Stimulated activated CD8-positive, alpha-beta memory T cell treated with anti-CD3 and anti-CD28 coated beads, Interleukin-7, amount 100 ng/mL, for 24 hours (primary cell): ENCODE measurements around the gene ZNF628.

ENCODE experiments used
- DNase-seq: peaks from one replicate; pipeline ENCODE4 v3.0.0-alpha.2; 2020; ENCODE audit warnings: low read depth

ZNF628 gene

DNA sequence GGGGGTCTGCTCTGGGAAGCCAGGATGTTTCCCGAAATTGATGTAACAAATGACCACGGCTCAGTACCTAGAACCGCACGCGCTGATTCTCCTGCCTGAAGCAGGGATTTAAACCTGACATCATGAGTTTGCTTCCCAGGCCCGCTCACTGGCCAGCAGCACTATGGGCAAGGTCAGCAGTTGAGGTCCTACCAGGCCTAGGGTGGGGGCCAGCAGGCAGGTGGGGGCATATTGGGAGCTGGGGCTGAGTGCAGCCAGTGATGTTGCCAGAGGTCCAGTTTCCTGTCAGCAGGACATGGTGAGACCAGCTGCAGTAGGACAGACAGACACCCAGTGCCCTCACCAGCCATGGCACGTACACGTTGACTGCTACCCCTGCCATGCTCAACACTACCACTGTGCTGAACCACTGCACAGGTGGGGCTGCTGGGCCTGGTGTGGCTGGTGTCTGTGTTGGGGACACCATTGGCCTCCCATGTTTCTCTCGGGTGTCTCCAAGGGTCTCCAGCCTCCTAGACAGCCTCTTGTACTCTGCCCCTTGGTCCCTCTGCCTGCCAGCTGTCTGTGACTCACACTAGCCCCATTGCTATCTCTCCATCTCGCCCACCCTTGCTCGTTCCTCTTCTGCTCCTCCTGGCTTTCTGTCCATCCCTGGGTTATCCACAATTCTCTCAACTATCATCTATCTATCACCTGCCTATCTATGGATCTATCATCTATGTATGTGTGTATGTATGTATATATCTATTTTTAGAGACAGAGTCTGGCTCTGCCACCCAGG is 10.8 kb upstream of the ZNF628 start:
- DNase-seq = no peak

GRCh38 chr19:55466241-55466614 is 10.2 kb upstream of the ZNF628 start:
- DNase-seq = no peak

DNA sequence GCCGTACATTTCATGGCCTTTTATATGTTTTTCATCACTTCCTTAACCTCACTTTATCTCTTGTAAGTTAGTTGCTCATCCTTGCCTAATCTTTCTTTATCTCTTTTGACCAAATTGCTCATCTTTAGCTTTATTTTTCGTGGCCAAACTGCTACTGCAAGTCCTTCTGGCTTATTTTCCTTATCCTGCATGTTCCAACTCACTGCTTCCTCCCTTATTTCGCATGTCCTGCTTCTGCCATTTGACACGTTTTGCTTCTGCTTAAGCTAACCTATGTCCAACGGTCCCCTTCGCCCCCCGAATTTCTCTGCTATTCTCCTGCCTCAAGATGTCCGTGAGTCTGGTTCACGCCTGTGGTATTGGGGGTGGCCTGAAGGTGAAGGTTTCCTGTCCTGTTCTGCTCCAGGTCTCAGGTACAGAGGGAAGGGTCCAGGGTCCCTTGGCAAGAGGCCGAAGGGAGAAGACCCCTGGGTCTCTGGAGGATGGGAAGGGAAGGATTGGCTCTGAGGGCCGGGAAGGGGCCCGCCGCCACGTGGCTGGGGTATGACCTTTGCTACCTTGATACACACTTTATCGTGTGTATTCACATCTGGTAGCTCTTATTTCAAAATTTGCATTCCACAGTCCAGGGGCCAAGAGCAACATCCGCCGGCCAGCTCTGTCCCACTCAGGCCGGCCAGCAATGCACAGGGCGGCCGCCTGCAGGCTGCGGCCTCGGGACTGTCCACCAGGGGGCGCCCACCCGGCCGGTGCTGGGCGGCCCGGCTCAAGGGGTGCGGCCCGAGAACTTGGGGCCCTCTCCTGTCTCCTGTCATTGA is 9.0 kb upstream of the ZNF628 start:
- DNase-seq = peak; percentile 44

DNA sequence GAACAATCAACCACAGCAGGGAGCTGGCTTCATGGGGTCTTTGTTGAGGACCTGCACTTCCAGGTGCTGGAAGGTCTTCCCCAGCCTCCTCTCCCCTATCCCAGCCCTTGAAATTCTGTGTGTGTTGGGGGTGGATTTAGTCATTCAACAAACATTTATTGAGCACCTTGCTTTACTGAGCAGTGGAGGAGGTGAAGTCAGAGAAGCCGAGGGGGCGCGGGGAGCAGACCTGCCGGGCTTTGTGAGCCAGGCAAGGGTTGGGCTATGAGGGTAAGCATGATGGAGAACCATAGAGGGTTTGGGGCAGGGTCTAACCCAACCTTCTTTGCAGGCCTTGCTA is 8.4 kb upstream of the ZNF628 start:
- no peak for DNase-seq

- DNase-seq = no peak
These were observed 5.2 kb upstream of the ZNF628 start for GRCh38 chr19:55471266-55471665.

DNA sequence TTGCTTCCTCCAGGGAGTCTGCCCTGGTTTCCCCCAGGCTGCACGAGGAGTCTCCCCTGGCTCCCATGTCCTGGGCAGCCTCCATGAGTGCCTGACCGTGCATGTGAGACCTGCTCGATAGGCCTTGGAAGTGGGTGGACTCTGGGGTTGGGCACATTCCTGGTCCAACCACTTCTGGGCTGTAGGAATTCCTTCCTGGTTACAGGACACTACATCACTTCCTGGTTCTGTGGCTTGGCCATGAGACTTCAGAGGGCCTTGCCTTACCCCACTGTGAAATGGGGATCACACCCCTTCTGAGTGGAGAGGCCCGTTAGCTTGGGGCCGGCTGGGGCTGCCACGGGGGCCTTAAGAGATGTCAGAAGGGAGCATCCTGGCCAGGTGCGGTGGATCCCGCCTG is 4.0 kb upstream of the ZNF628 start:
- DNase-seq = no peak

DNA sequence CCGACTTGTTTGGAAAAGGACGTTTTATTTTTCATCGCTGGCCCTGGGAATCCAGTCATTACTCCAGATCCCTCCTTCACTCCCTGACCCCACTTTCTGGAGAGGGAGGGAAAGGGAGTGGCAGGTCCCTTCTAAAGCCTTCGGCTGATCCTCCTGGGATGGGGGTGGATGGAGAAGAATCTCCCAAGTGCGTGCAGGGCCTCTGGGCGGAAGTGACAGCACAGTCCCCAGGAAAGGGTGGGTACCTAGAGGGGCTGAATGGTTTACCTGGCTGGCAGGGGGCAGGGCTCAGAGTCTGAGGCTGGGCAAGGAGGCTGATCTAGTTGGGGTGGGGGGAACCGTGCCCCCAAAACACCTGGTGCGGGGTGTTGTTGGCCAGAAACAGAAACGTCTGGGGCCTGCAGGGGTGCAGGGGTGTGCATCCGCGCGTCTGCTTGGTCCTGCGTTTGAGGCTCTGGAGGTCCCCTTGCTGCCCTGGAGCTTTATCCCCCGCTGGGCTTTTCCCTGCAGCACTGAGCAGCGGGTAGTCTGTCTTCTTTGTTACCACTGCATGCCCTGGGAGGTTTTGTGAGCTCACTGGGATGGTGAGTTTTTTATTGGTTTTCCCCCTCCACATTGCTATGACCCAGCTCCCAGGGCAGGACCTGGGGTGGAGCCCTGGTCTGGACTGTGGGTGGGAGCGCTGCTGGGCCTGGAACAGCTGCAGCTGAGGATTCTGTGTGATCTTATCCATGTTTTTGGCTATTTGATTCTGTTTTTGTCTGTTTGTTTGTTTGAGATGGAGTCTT is 3.0 kb upstream of the ZNF628 start:
- no peak for DNase-seq

GRCh38 chr19:55474269-55475265 is 1.9 kb upstream of the ZNF628 start:
- DNase-seq = no peak

GRCh38 chr19:55477905-55478304 is 1.5 kb downstream of the ZNF628 start:
- DNase-seq = no peak

GRCh38 chr19:55478364-55478763 is 1.9 kb downstream of the ZNF628 start:
- DNase-seq = no peak

DNA sequence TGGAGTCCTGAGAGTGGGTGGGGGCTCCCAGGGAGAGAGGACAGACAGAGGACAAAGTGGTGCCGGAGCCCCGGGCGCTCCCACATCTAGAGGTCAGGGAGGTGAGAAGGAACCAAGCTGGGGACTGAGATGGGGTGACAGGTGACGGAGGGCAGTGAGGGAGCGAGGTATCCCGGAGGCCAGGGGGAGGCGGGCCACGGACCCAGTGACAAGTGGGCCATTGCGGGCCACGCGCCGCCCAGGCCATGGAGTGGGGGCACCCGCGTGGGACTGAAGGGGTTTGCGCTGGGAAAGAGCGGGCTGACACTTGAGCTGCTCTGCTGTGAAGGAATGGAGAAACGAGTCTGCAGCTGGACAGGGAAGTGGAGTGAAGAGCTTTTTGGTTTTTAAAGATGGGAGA is 2.6 kb downstream of the ZNF628 start:
- no peak for DNase-seq

- DNase-seq = no peak
These were observed 3.2 kb downstream of the ZNF628 start for GRCh38 chr19:55479451-55480230.

- DNase-seq = no peak
These were observed 4.9 kb downstream of the ZNF628 start for GRCh38 chr19:55481148-55481793.

DNA sequence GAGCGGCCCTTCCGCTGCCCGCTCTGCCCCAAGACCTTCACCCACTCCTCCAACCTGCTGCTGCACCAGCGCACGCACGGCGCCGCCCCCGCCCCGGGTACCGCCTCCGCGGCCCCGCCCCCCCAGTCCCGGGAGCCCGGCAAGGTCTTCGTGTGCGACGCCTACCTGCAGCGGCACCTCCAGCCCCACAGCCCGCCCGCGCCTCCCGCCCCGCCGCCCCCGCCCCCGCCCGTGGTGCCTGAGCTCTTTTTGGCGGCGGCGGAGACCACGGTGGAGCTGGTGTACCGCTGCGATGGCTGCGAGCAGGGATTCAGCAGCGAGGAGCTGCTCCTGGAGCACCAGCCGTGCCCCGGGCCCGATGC is 5.4 kb downstream of the ZNF628 start:
- DNase-seq = no peak

DNA sequence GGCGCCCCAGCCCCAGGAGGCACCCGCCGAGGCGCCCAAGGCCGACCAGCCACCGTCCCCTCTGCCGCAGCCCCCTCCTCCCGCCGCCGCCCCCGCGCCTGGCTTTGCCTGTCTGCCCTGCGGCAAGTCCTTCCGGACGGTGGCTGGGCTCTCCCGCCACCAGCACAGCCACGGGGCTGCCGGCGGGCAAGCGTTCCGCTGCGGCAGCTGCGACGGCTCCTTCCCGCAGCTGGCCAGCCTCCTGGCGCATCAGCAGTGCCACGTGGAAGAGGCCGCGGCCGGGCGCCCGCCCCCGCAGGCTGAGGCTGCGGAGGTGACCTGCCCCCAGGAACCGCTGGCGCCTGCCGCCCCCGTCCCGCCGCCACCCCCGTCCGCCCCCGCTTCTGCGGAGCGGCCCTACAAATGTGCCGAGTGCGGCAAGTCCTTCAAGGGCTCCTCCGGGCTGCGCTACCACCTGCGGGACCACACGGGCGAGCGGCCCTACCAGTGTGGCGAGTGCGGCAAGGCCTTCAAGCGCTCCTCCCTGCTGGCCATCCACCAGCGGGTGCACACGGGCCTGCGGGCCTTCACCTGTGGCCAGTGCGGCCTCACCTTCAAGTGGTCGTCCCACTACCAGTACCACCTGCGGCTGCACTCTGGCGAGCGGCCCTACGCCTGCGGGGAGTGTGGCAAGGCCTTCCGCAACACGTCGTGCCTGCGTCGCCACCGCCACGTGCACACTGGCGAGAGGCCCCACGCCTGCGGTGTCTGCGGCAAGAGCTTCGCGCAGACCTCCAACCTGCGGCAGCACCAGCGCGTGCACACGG is 5.9 kb downstream of the ZNF628 start:
- DNase-seq = no peak

DNA sequence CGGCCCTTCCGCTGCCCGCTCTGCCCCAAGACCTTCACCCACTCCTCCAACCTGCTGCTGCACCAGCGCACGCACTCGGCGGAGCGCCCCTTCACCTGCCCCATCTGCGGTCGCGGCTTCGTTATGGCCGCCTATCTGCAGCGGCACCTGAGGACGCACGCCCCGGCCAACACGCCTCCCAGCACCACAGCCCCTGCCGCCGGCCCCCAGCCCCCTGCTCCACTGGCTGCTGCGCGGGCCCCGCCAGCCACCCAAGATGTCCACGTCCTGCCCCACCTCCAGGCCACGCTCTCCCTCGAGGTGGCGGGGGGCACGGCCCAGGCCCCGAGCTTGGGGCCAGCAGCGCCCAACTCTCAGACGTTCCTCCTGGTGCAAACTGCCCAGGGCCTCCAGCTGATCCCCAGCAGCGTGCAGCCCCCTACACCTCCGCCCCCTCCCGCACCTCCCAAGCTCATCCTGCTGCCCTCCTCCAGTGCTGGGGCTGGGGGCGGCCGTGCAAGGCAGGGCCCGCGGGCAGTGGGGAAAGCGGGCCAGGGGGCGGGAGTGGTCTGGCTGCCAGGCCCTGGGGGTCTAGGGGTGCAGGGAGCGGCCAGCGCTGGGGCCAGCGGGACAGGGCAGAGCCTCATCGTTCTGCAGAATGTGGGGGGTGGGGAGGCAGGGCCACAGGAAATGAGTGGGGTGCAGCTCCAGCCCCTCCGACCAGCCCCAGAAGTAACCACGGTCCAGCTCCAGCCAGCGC is 6.7 kb downstream of the ZNF628 start:
- DNase-seq = no peak

- no peak for DNase-seq
These were observed 7.5 kb downstream of the ZNF628 start for GRCh38 chr19:55483706-55484592.
